Glomerular endothelial cell (primary cell): ENCODE measurements around the gene SEPTIN6. TPM values are rescaled to one million over a fixed set of nuclear protein-coding genes. Genes with fewer than 3 reads are reported as not detected.
A peak's percentile ranks its signal among the peaks of the same experiment; 100 is the strongest.

Experiments
- DNase-seq: peaks from one replicate; pipeline ENCODE4 v3.0.0-alpha.2; 2011; ENCODE audit warnings: low read depth, low spot score; ENCODE audit errors: extremely low read depth
- total RNA-seq: library from RNA; depleted of rRNA; stranded (reverse); fragments of >200 nt; gene quantifications from 2 replicates; pipeline ENCODE4 v1.2.3, GENCODE V29; 2015

The SEPTIN6 gene
- total RNA-seq, result 23.6 and 24.4 TPM in 2 replicates

DNA sequence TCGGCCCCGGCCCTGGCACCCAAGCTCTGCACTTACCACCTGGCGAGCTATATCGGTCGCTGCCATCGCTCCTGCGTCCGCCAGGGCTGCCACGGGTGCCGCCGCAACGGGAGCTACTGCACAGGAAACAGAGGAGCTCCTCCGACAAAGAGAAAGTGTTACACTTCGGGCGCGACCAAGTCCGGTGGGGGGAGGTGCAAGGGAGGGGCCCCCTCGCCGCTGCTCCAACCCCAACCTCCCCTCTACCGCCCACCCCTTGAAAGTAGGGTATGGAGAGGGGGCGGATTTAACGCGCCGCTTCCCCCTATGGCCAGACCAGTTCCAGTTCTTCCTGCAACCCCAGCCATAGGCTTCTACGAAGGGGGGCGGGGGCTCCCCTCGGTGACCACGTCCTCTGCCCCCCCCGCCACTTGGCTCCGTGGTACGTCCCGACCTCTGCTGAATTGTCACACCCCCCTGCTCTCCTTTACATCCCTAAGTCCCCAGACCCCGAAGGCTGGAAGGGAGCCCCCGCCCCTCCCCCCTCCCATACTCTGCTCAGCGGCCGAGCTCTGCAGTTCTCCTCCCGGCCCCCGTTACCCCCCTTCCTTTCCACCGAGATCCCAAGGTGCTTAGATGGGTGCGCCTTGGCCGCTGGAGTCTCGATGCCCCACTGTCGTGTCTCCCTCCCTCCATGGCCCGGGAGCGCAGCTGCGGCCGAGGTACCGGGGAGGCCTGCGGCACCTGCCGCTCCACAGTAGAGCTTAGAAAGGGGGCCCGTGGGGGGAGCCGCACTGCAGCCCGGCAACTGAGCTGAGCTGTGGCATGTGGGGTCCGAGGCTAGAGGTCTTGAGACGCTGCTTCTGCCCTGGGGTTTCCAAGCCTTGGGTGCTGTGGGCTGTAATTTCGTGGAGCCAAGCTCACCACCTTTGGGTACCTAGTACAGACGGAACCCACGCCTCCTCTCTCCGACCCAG, at the start of gene SEPTIN6:
SEPTIN6 (minus strand) TSS at position 129 of the 956 bp plus-strand sequence; CDS start at position 66, 63 bp downstream.
- DNase-seq, result no peak

DNA sequence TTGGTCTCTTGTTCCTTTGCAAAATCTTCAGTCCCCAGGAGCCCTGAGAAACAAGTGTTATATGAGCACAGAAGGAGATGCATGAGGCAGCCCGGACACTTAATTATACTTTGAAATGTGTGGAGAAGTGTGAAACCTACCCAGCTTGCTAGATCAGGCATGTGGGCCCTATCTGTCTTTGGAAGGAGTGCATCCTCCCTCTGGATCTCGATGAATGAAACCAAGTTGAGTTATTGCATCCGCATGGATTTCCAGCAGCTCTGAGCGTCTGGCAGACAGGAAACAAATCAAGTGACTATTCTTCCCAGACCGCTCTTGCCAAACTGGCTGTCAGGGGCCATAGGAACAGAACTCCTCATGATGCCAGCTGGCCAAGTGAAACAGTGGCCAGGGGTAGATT, 45.8 kb upstream of the SEPTIN6 start:
- no peak for DNase-seq

DNA sequence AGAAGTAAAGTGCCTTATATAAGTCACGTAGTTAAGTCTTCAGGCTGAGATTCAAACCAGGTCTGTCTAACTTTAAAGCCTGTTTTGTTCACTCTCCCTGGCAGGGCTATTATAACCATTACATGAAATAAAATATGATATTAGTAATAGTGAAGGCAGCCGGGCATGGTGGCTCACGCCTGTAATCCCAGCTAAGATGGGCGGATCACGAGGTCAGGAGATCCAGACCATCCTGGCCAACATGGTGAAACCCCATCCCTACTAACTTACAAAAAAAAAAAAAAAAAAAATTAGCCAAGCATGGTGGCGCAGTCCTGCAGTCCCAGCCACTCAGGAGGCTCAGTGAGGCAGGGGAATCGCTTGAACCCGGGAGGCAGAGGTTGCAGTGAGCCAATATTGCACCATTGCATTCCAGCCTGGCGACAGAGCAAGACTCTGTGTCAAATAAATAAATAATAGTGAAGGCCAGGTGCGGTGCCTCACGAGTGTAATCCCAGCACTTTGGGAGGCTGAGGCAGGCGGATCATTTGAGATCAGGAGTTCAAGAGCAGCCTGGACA, 43.3 kb upstream of the SEPTIN6 start:
- DNase-seq, result no peak

DNA sequence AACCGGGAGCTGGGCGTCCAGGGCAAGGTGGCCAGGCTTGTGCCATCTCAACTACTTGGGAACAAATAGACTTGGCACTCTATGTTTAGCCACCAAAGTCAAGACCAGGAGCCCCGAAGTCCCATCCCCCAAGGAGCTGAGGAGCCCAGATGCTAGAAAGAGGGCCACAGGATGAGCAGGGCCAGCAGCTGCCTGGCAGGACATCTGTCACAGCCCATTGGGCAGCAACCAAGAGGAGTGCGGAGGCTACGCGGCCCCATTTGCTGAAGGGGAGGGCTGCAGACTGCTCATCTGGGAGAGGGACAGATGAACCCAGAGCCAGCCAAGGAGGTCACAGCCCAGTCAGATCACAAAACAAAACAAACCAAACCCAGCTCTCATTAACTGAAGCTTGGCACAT, 42.5 kb upstream of the SEPTIN6 start:
- DNase-seq, result no peak

DNA sequence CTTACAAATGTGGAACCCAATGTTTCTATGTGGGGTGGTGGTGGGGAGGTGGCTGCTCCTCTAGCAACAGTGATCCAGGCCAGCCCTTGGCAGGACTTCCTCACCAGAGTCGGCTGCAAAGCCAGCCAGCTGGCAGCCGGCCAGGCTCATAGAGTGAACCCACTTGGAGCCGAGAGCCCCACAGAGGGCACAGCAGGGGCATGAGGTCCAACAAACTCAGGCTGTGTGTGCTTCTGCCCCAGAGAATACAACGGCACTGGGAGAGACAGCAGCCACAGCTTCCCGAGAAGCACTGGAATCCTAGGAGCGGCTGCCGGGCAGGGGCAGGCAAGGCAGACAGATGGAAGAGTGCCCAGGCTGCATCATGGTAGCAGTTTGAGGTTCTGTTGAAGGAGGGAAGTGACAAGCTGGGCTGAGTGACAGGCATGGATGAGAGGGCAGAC, 42.0 kb upstream of the SEPTIN6 start:
- no peak for DNase-seq

DNA sequence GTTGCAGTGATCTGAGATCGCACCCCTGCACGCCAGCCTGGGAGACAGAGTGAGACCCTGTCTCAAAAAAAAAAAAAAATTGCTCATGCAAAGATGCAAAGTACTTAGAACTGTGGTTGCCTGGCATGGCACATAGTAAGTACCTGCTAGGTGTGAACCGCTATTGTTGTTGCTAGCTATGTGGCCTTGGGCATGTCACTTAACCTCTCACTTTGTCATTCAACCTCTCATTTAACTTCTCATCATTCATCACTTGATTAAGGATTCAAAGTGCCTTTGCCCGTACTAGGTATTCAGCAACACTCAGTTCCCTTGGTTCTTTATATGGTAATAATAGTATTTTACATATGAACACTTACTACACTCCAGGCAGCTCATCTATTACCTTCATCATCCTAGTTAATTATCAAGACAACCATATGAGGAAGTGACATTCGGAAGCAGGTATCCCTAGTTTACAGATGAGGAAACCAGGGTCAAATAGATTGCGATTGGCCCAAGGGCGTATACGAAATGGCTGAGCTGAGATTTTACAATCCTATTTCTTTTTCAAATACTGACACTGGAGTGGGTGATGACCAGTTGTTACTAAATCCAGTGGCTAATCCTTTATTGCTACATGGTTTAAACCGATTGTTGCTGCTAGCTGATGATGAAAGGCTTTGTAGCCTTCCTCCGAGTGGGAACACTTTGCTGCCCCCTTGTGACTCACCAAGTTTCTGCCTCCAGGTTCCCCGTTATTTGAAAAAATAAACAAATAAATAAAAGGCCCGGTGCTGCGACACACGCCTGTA, 36.6 kb upstream of the SEPTIN6 start:
- DNase-seq, result peak; percentile 14

DNA sequence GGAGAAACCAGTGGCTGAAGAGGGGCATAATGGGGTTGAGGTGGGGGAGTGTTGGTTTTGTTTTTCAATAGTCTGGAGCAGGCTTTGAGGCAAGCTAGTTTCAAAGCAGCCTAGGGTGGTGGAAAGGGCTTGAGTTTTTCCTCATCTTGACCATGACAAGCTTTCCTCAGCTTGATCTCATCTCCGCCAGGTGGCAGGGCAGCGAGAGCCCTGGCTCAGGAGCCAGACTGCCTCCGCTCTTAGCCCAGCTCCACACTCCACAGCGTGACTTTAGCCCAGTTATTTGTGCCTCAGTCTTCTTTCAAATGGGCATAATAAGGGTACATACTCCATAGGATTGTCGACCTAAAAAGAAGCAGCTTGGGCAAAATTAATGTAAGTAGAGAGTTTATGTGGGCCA, 35.5 kb upstream of the SEPTIN6 start:
- DNase-seq, result no peak

DNA sequence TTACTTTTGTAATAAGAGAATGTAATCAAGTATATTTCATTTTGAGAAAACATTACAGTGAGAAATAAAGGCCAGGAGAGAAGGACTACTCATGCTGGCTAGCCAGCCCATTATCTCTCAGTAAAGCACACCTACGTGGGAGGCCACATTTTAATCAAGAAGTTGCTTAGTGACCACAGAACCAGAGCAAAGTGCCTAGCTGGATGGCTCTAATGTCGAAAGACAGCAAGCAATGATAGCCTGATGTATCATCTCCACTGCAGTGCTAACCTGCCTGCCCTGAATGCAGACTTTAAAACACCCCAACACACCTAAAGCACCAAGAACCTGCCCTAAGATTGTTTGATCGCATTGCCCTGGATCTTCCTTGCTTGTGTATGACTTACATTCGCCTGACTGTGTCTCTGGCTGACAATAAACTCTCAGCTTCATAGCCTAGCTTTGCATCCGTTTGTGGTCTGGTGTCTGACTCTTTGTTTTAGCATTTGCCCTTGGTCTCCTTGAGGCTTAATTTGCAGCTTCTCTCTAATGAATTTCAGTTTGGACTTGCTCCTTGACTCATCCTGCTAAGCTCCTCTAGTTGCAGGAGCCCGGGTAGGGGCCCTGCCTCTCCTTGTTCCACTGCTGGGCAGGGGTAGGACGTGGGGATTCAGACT, 34.1 kb upstream of the SEPTIN6 start:
- no peak for DNase-seq

DNA sequence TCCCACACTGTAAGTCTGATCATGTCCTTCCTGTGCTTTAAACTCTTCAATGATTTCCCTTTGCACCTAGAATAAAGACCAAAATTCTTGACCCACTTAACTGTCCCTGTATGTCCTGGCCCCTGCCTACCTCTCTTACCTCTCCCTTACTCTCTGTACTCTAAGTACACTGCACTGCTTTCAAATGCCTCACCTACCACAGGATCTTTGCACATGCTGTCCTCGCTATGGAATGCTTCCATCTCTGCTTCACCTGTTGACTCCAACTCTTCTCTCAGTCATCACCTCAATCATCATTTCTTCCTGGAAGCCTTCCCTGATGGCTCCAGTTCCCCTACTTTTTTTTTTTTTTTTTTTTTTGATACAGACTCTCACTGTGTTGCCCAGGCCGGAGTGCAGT, 29.0 kb upstream of the SEPTIN6 start:
- DNase-seq, result no peak

DNA sequence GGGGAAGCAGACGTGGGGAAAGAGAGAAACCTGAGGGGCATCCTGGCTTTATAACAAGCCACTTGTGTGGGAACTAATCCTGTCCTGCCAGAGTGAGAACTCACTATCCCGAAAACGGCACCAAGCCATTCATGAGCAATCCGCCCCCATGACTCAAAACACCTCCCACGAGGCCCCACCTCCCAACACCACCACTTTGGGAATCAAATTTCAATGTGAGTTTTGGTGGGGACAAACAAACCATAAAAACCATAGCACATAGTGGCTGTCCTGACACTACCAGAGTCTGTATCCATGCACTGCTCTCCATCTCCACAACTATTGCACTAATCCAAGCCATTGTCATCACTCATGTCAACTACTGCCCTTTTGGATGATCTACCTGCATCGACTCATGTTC, 28.5 kb upstream of the SEPTIN6 start:
- no peak for DNase-seq

DNA sequence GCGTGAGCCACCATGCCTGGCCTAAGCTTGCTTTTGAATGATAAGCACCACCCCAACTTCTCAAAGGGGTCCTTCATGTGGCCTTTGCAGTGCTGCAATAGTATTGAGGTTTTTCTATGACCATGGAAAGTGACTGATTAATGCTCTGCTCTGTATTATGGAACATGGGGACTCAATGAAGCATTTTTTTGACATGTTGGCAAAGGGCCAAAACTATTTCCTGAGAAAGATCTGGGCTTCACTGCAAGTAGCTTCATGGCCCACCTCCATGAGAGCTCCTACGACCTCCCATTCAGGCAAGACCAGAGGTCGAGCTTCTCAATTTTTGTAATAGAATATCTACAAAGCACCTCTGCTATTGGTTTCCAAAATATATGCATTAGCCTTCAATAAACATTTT, 16.7 kb upstream of the SEPTIN6 start:
- no peak for DNase-seq

DNA sequence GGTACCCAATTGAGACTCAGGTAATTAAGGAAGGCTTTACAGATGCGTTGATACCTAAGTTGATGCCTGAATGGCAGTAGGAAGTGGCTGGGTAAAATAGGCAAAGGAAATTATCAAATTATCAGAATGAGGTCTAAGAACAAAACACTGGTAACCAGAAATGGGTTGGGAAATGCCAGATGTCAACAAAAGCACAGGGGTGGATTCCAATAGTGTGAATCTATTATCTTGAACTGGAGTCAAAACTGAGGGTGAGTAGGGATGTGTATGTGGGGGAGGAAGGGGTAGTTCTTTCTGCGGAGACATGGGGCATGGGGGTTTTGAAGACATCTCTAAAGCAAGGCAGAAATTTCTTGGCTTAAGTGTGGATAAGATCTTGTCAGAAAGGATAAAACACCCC, 16.0 kb upstream of the SEPTIN6 start:
- DNase-seq, result no peak

DNA sequence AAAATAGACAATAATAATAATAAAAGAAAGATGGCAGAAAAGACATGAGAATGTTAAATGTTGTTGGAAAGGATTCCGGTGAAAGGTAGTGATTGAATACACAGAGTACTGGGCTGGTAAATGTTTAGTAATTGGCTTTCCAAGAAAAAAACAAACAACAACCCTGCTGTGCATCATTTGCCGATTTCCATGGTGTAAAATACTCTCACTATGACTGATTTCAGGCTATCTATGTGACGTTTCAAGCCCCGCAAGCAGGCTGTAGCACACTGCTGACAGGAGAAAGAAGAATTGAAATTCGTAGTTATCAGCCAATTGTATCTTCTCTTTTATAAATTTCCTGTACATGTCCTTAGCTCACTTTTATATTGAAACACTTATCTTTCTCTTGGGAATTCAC, 13.6 kb upstream of the SEPTIN6 start:
- no peak for DNase-seq

DNA sequence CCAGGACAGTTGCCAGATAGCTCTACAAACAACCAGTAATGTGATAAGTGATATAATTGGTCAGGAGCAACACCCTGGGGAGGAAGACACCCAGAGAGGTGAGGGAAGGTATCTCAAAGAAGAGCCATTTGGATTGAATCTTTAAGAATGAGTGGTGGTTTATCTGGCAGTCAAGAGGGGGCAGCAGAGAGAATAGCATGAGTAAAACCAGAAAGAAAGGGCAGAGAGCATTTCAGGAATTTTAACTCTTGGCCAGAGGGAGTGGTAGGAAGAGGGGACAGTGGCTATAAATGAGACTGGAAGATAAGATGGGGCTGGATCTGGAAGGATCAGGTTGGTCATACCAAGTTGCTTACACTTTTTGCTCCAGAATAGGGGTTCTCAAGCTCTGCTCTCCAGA, 5.9 kb upstream of the SEPTIN6 start:
- no peak for DNase-seq

DNA sequence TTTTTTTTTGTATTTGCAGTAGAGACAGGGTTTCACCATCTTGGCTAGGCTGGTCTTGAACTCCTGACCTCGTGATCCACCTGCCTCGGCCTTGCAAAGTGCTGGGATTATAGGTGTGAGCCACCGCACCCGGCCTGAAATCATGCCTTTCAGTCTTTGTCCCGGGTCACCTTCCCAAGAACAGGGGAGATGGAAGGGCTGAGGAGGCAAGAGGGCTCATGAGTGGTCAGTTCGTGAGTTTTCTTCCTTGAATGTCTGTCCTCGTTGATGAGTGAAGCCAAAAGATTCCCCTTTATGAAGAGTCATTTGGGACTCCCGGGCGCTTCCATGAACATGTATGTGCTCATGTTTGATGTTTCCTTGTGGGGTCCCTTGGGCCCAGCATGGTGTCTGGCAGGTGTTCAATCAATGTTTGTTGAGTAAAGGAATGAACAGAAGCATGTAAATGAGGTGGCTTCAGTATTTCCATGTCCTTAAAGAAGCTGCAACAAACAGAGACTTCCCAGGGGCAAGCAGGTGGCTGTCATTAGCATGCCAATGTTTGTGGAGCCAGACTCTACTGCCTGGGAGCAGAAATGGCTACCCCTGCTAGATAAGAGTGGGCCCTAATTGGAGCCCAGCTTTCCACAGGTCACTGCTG, 3.4 kb upstream of the SEPTIN6 start:
- no peak for DNase-seq

DNA sequence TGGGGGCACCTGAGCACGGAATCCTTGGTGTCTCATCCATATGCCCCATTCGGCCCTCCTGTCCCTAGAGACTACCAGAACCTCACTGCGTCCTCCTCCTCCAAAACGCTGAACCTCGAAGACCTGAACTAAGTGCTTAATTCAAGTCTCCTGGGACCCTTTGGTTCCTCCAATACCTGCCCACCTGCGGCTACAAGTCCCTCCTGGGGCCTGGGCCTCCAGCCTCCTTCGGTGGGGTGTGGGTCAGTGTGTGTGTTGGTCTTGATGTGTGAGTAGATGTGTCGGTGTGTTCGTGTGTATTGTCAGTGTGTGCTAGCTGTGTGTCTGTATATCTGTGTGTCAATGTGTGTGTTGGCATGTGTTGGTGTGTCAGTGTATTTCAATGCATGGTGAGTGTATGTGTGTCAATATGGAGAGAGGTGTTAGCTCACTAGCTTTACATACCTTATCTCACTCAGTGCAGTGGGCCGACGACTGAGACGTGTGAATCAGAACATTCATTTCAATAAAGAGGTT, 2.6 kb upstream of the SEPTIN6 start:
- no peak for DNase-seq

DNA sequence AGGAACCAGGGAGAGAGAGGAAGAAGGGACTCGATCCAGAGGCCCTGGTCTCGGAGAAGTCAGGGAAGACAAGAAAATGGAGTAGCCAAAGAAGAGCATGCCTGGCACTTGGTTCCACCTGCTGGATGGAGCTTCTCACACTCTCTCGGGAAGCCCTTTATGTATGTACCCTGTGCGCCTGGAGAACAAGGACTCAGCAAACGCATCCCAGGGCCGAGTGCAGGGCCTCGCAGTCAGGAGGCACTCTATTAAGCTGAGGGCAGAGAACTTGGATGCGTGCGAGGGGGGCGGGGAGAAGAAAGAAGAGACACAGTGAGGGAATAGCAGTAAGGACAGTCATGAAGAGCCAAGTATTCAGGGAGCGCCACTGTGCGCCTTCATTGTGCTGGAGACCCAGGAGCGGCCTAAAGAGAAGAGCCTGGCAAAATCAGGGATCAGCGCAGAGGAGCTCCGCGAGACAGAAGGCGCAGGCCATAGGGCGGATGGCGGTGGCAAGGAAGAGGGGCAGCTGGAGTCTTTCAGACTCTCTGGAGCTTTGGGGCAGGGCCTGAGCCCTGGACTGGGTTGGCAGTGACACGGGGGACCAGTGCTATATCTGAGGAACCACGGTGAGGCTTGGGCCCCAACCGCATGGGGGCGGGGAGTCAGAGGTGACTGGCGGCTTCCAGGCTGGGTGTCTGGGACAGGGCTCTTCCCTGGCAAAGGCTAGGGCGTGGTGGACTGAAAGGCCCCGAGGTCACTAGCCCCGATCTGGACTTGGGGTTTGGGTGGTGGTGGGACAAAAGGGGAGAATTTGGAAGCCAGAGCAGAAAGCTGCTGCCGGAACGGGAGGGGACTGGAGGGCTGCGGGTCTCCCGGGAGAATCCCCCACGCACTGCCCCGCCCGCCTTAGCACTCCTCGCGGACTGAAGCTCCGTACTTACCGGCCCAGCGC, 1.9 kb upstream of the SEPTIN6 start:
- no peak for DNase-seq

DNA sequence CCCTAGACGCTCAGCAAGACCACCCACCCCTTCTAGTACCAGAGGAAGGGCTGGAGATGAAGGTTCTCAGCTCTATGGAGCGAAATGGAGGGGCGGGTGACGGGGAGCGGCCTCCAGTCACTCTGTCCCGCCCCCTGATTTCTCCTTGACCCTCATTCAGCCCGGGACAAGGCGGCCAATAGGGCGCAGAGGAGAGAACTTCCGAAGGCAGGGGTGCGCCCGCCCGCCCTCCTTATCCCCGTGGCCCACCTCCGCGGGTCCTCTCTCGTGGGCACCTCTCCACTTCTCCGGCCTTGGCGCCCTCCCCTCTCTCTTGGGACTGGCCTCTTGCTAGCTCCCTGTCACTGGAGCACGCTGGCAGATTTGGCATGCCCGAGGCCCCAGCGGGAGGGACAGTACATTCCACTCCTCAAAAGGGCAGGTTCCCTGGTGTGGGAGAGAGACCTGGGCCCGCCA, 1.1 kb upstream of the SEPTIN6 start:
- DNase-seq, result no peak
